Mesodermal cell (in vitro differentiated cells): ENCODE results near the gene KLHL1.
A peak's percentile ranks its signal among the peaks of the same experiment; 100 is the strongest.

Source experiments
- H3K27ac ChIP-seq: 2 replicates; pipeline ENCODE4 v1.7.0; 2013; ENCODE audit warnings: mild to moderate bottlenecking, low read depth, low read length, moderate library complexity; ENCODE audit not compliant: severe bottlenecking
- H3K36me3 ChIP-seq: 2 replicates; pipeline ENCODE4 v1.7.1; 2013; ENCODE audit warnings: mild to moderate bottlenecking, low read length, moderate library complexity; ENCODE audit not compliant: control insufficient read depth, insufficient read depth
- H3K4me1 ChIP-seq: one replicate; pipeline ENCODE4 v1.7.1; 2013; ENCODE audit warnings: mild to moderate bottlenecking, low read length; ENCODE audit not compliant: insufficient read depth, control insufficient read depth, poor library complexity, severe bottlenecking
- H3K4me3 ChIP-seq: 2 replicates; pipeline ENCODE4 v1.7.0; 2013; ENCODE audit warnings: low read length, control low read depth, mild to moderate bottlenecking; ENCODE audit not compliant: insufficient read depth, poor library complexity, severe bottlenecking; ENCODE audit errors: extremely low read depth
- H3K9me3 ChIP-seq: 2 replicates; pipeline ENCODE4 v1.7.1; 2013; ENCODE audit warnings: mild to moderate bottlenecking, low read length, moderate library complexity; ENCODE audit not compliant: control insufficient read depth
- WGBS, 2 experiments: methylation state at CpG; one replicate each; pipeline ENCODE4 v1.1.5; 2013; ENCODE audit warnings: missing lambda C conversion rate in 2 of 2; ENCODE audit not compliant: insufficient coverage in 2 of 2; 5-methylcytosine and 5-hydroxymethylcytosine counted together

The KLHL1 gene

DNA sequence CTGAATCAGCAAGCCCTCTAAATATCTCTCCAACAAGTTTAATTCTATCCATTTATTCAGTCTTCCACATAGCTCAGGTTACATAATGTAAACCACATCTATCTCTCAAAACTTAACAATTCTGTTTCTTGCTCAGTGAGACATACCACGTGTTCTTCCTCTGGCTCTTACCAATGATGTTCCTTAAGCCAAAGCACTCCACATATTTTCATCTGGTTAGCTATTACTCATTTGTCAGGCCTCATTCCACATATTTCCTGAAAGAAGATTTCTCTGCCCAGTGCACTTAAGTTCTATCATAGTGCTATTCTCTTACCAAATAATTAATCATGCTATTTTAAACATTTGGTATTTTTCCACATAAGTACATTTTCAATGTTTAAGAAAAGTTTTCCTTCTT lies 403.9 kb downstream of the KLHL1 start:
- Histone ChIP-seq H3K4me1 (no peaks in the 10 kb centered on the region), H3K27ac (no peak overlapping the region), H3K4me3 (no peak overlapping the region), H3K36me3 (no peaks in the 10 kb centered on the region), H3K9me3 (no peaks in the 10 kb centered on the region)
- WGBS, 2 experiments: 93 to 100% methylated on average over 1 of the region's 1 CpG

DNA sequence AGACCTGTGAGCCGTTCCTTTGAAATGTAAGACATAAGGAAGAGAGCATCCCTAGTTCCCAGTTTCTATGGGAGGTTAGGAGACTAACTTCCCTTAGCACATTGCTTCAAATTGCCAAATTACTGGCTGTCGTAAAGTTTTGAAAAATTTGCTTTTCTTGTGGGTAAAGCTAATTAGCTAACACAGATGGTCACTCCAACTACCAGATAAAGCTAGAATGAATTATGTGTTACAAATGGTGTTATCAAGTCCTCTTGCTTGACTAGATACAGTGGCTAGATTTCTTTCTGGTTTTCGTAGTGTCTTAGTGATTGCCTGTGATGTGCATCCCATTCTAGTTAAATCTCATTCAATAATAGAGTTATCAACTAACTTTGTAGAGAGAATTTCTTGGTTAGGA lies 417.3 kb downstream of the KLHL1 start:
- 80% methylated on average over 1 of the region's 3 CpGs; no CpG with 5 or more reads in 1 of the 2 experiments for WGBS, 2 experiments
- H3K9me3 ChIP-seq: no peaks in the 10 kb centered on the region
- H3K36me3 ChIP-seq: no peaks in the 10 kb centered on the region
- H3K4me3 ChIP-seq: no peak overlapping the region
- H3K27ac ChIP-seq: no peak overlapping the region
- H3K4me1 ChIP-seq: no peaks in the 10 kb centered on the region

DNA sequence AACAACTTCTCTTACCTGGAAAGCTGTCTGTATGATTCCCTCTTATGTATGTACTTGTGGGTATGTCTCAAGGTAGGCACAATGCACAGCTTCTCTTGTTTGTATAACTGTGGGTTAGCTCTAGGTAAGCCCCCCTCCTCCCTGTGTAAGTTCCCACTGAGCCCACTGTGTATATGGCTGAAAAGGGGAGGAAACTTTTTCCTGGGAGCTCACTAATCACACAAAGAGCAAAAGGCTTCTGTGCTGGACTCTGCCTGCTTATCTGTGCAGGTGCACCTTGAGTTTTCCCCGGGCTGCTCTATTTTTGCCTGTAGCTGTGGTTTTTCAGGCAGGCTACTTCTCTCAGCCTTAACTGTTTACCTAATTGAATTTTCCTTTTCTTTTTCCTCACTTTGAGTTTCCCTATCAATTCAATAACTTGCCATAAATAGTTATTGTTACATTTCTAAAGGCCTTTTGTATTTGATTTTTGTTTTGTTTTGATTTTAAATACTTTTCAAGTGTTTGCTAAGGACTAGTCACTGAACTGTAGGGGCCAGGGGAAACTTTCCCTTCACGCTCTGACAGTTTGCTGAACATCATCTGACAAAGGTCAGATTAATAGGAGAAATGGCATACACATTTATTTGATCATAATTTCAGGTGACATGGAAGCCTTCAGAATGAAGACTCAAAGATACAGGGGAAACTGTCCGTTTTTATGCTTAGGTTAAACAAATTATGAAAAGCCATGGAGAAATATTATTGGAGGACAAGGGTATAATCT lies 424.1 kb downstream of the KLHL1 start:
- H3K4me3 ChIP-seq: no peak overlapping the region
- no peaks in the 10 kb centered on the region for H3K4me1 ChIP-seq
- H3K36me3 ChIP-seq: no peaks in the 10 kb centered on the region
- H3K9me3 ChIP-seq: no peaks in the 10 kb centered on the region
- peak overlapping the region; percentile 2 for H3K27ac ChIP-seq
- 70 to 79% methylated on average over 2 of the region's 3 CpGs for WGBS, 2 experiments

GRCh38 chr13:69681722-69682121 lies 426.5 kb downstream of the KLHL1 start:
- no peak overlapping the region for H3K4me3 ChIP-seq
- WGBS, 2 experiments: no CpG with 5 or more reads among the region's 3 CpGs
- no peaks in the 10 kb centered on the region for H3K36me3 ChIP-seq
- no peaks in the 10 kb centered on the region for H3K4me1 ChIP-seq
- no peaks in the 10 kb centered on the region for H3K9me3 ChIP-seq
- H3K27ac ChIP-seq: no peak overlapping the region

DNA sequence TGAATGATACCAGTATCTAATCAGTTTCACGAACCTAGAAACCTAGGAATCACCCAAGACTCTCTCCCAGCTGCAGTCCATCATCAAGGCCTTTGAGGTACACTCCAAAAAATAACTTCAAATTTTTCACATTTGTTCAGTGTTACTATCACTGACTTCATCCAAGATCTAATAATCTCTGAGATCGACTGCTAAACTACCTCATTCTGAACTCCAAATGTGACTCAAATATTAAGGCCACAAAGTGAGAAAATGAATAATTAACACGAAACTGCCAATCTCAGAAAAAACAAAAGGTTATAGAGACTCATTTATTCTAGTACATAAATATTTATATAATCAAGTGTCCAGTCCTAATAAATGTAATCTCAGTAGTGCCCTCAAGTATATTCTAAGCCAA lies 430.9 kb downstream of the KLHL1 start:
- H3K4me1 ChIP-seq: peaks cover 8% of the 10 kb centered on the region
- no peak overlapping the region for H3K4me3 ChIP-seq
- 97 to 100% methylated on average over 2 of the region's 3 CpGs for WGBS, 2 experiments
- no peaks in the 10 kb centered on the region for H3K9me3 ChIP-seq
- H3K27ac ChIP-seq: no peak overlapping the region
- no peaks in the 10 kb centered on the region for H3K36me3 ChIP-seq

DNA sequence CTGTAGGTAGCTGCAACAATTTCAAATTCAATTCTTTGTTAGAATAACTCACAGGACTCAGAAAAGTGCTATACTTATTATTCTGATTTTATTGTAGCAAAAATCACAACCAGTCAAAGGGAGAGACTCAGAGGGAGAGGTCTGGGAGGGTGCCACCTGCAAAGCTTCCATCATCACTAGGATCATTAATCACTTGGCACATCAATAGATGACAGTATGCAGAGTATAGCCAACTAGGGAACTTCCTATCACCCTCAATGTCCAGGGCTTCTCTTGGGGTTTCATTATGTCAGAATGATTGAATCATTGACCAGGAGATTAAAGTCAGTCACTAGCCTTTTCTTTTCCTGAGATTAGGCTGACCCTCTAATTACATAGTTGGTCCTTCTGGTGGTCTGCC lies 432.0 kb downstream of the KLHL1 start:
- no peak overlapping the region for H3K27ac ChIP-seq
- H3K4me1 ChIP-seq: peaks cover 8% of the 10 kb centered on the region
- no peaks in the 10 kb centered on the region for H3K9me3 ChIP-seq
- no peak overlapping the region for H3K4me3 ChIP-seq
- H3K36me3 ChIP-seq: no peaks in the 10 kb centered on the region

GRCh38 chr13:69660155-69660554 lies 448.1 kb downstream of the KLHL1 start:
- no peak overlapping the region for H3K27ac ChIP-seq
- no peak overlapping the region for H3K4me3 ChIP-seq
- WGBS, 2 experiments: 62 to 76% methylated on average over 2 to 6 of the region's 6 CpGs
- no peaks in the 10 kb centered on the region for H3K4me1 ChIP-seq
- H3K9me3 ChIP-seq: peaks cover 14% of the 10 kb centered on the region
- H3K36me3 ChIP-seq: no peaks in the 10 kb centered on the region

DNA sequence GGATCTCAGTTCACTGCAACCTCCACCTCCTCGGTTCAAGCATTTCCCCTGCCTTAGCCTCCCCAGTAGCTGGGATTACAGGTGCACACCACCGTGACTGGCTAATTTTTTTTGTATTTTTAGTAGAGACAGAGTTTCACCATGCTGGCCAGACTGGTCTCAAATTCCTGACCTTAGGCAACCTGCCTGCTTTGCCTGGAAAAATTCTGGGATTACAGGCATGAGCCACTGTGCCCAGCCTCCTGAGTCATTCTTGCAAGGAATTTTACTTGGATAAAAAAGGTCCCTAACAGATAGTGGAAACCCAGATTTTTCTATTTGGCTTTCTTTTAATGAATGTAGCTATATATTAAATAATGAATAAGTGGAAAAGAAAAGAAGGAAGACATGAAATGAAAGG lies 450.6 kb downstream of the KLHL1 start:
- Histone ChIP-seq H3K4me3 (no peak overlapping the region), H3K27ac (no peak overlapping the region), H3K4me1 (no peaks in the 10 kb centered on the region), H3K36me3 (no peaks in the 10 kb centered on the region), H3K9me3 (peaks cover 14% of the 10 kb centered on the region)
- WGBS, 2 experiments: 82% methylated on average over 1 of the region's 2 CpGs; no CpG with 5 or more reads in 1 of the 2 experiments

DNA sequence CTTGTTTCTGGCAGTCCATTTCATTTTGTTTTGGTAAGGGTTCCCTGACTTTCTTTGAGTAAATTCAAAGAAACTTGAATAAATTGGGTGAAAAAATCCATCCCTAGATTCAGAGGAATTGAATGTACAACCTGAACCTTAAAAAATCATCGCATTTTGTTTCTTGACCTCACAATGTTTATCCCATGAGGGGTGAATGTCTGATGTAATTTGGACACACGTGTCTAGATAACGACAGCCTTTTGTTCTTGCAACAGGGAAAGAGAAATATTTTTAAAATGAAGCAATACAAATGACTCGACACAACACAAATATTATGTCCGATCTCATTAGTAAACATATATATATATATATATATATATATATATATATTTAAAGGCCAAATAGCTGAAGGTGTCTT lies 453.9 kb downstream of the KLHL1 start:
- H3K4me1 ChIP-seq: no peaks in the 10 kb centered on the region
- WGBS, 2 experiments: no CpG with 5 or more reads among the region's 5 CpGs
- H3K27ac ChIP-seq: no peak overlapping the region
- no peaks in the 10 kb centered on the region for H3K36me3 ChIP-seq
- H3K9me3 ChIP-seq: peaks cover 9% of the 10 kb centered on the region
- H3K4me3 ChIP-seq: no peak overlapping the region
